ENCODE measurements around the gene GREB1L.
"Not testable (repeated sequence)": the region's sequence is repeated elsewhere in the genome, so short reads cannot be mapped to it uniquely, and the experiment has no call there.

Gene GREB1L

GRCh38 chr18:21366896-21367295 lies 124.9 kb downstream of the GREB1L start:
- no peak for DNase-seq (ENCODE audit: low read depth, low spot score)

- no peak for DNase-seq (ENCODE audit: low read depth, low spot score)
These were observed 127.1 kb downstream of the GREB1L start for GRCh38 chr18:21369146-21369545.

- DNase-seq (ENCODE audit: low read depth, low spot score): not testable (repeated sequence)
These were observed 127.6 kb downstream of the GREB1L start for GRCh38 chr18:21369597-21369996.

- no peak for DNase-seq (ENCODE audit: low read depth, low spot score)
These were observed 141.0 kb downstream of the GREB1L start for GRCh38 chr18:21383031-21383430.

DNA sequence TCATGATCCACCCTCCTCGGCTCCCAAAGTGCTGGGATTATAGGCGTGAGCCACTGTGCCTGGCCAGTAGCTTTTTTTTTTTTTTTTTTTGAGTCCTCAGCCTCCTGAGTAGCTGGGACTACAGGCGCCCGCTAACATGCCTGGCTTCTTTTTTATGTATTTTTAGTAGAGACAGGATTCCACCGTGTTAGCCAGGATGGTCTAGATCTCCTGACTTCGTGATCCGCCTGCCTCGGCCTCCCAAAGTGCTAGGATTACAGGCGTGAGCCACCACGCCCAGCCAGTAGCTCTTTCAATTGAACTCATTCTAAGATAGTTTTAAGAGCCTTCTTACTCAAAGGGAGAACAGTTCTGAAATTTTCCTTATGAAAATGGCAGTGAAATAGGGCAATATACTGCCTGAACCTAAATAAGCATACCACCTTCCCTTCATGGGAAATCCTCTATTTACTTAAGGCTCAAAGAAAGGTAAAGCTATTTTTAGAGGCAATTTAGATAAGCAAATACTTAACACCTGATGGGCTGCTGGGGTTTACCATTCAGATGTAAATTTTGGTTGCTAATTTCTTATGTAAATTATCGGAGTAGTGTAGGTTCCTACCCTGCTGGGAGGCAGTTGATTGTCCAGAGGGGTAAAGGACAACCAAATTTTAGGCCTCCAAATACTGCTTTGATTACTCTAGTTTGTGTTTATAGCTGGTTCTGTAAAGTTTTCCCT lies 144.7 kb downstream of the GREB1L start:
- no peak for DNase-seq (ENCODE audit: low read depth, low spot score)

- no peak for DNase-seq (ENCODE audit: low read depth, low spot score)
These were observed 145.9 kb downstream of the GREB1L start for GRCh38 chr18:21387886-21388285.

DNA sequence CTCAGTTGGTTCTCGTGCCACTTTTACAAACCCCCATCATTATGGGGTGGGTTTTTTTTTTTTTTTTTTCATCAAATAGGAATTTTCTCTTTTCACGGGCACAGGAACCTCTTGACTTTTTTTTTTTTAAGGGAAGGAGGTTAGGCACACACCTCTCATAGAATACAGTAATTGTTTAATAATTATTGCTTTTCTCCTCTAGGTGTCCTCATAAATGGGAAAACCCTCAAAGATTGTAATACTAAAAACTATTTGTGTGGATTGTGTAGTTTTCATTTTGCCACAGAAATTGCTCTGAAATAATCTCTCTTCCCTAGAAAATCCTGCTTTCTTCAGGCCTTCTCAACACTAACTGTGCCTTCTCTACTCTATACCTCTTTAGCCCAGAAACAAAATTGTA lies 147.3 kb downstream of the GREB1L start:
- DNase-seq (ENCODE audit: low read depth, low spot score): no peak

GRCh38 chr18:21389903-21390302 lies 147.9 kb downstream of the GREB1L start:
- DNase-seq (ENCODE audit: low read depth, low spot score): no peak

DNA sequence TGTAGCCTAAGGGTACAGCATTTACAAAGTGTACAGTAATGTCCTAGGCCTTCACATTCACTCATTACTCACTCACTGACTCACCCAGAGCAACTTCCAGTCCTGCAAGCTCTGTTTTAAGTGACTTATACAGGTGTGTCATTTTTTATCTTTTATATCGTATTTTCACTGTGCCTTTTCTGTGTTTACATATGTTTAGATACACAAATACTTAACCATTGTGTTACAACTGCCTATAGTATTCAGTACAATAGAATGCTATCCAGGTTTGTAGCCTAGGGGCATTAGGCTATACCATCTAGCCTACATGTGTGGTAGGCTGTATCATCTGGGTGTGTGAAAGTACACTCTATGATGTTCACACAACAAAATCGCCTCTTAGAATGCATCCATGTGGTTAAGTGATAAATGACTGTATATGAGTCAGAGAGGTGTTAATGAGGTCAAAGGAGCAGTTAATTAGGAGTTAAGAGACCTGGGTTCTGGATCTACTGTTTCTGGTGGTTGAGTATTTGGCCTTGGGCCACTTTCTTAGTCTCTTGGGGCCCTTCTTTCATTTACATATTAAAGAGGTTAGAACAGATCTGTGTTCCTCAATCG lies 149.1 kb downstream of the GREB1L start:
- DNase-seq (ENCODE audit: low read depth, low spot score): no peak

GRCh38 chr18:21393986-21394385 lies 152.0 kb downstream of the GREB1L start:
- no peak for DNase-seq (ENCODE audit: low read depth, low spot score)

GRCh38 chr18:21398121-21398520 lies 156.1 kb downstream of the GREB1L start:
- DNase-seq (ENCODE audit: low read depth, low spot score): no peak

GRCh38 chr18:21402272-21402671 lies 160.2 kb downstream of the GREB1L start:
- no peak for DNase-seq (ENCODE audit: low read depth, low spot score)

- no peak for DNase-seq (ENCODE audit: low read depth, low spot score)
These were observed 162.4 kb downstream of the GREB1L start for GRCh38 chr18:21404426-21404825.

GRCh38 chr18:21406116-21406515 lies 164.1 kb downstream of the GREB1L start:
- DNase-seq (ENCODE audit: low read depth, low spot score): no peak

DNA sequence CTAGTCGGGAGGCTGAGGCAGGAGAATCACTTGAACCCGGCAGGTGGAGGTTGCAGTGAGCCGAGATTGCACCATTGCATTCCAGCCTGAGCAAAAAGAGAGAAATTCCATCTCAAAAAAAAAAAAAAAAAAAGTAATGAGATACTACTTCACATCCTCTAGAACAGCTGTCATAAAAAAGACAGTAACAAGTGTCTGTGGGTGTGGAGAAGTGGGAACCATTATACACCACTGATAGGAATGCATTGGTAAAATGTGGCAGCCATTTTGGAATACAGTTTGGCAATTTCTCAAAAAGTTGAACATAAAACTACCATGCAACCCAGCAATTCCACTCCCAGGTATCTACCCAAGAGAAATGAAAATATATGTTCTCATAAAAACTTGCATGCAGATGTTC lies 166.6 kb downstream of the GREB1L start:
- DNase-seq (ENCODE audit: low read depth, low spot score): no peak

DNA sequence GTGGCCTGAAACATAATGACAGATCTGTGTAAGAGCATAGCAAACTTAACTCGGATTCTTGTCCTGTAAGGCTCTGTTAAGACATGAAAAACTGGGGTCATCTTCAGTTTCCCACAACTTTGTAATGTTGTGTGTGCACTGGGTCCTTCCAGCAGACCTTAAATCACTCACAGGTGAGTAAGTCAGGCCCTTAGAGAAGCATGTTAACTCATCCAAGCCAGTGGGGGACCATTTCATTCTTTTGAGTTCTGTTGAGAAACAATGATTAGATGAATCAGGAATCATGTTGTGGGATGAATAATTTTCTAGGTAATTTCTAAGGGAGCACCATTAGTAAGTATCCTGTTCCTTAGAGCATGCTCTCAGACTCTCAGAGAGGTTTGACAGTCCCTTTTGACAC lies 191.4 kb downstream of the GREB1L start:
- DNase-seq (ENCODE audit: low read depth, low spot score): no peak

DNA sequence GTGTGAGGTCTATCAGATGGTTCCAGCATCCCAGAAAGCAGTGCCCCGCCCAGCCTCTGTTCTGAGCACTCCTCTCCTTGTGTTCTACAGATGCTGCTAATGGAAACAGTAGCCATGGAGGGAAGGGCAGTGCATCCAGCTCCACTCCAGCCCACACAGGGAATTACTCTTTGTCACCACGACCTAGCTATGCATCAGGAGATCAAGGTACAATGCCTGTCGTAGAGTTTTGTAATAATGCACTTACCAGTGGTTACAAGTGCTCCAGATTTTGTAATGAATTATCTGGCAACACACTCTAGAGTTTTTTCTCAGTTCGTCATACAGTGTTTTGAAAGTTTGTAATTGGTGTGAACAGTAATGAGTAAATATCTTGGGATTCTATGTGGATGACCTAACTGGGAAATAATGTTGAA lies 197.4 kb downstream of the GREB1L start:
- DNase-seq (ENCODE audit: low read depth, low spot score): no peak

GRCh38 chr18:21441670-21442069 lies 199.6 kb downstream of the GREB1L start:
- DNase-seq (ENCODE audit: low read depth, low spot score): no peak

- no peak for DNase-seq (ENCODE audit: low read depth, low spot score)
These were observed 201.9 kb downstream of the GREB1L start for GRCh38 chr18:21443776-21444464.

DNA sequence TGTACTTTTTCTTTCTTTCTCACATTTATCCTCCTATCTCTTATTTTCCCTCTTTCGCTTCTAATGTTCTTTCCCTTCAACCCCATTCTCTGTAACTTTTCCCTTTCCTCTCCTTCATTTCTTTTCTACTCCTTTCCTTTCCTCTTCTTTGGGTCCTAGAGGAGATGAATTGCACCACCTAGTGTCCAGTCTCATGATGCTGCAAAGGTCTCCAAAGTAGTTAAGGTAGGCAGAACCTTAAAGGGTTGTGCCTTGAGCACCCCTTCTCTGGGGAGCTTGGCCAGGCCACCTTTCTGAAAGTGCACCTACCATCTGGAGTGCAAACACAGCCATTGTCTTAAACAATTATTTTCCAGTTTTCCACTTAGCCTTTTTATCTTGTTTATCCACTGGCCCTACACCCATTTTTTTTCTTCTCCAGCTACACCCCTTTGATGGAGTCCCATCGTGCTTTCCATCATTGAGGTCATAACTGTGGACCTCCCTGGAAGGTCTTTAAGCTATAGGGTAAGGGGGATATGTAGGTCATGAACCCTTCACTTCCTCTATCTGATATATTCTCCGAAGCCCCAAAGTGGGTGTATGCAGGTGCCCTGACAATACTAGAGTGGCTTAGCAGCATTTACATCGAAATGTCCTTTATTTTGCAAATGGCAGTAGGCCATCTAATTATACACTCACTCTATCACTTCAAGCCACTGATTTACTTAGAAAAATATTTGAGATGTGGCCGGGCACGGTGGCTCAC lies 202.6 kb downstream of the GREB1L start:
- DNase-seq (ENCODE audit: low read depth, low spot score): no peak

DNA sequence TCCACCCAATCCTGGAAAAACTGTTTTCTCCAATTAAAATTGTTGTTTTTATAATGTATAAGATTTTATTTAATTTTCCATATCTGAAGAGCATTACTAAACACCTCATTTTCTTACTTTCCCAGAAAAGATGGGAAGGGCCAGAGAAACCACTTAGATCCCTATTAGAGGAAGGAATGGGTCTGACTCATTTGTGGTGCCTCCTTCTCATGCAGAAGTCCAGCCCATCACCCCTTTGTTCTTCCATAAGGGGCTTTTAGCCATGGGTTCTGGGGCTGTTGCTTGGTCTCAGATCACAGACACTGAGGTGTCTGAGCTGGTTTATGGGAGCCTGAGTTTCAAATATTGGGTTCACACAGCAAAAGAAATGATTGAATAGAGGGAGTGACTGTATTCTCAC lies 206.3 kb downstream of the GREB1L start:
- DNase-seq (ENCODE audit: low read depth, low spot score): no peak

Measured in activated CD4-positive, CD25-positive, alpha-beta regulatory T cell treated with anti-CD3 and anti-CD28 coated beads, Interleukin-2, amount 50 U/mL, for 16 hours (primary cell).